GM20431 (cell line): ENCODE data around the gene PTPRN2.
"Not testable (repeated sequence)": the region's sequence is repeated elsewhere in the genome, so short reads cannot be mapped to it uniquely, and the experiment has no call there.

Experiments used
- in situ Hi-C: fragments of 300-500 bp; cut with MseI, MboI; formaldehyde crosslinking; loops from one replicate; pipeline ENCODE4 v1.15.0; 2020; ENCODE audit warnings: low sequenced_read_pairs; ENCODE audit not compliant: unreplicated experiment

The PTPRN2 gene

GRCh38 chr7:158348039-158348438 lies 239.6 kb downstream of the PTPRN2 start:
- in situ Hi-C loops: not testable (repeated sequence)

GRCh38 chr7:158345731-158346130 lies 241.9 kb downstream of the PTPRN2 start:
- in situ Hi-C loops: no loop called here

- in situ Hi-C loops: no loop called here
Measured at GRCh38 chr7:158344706-158345300, 242.8 kb downstream of the PTPRN2 start.

- in situ Hi-C loops: no loop called here
Measured at GRCh38 chr7:158343936-158344455, 243.6 kb downstream of the PTPRN2 start.

- in situ Hi-C loops: no loop called here
Measured at GRCh38 chr7:158343526-158343925, 244.1 kb downstream of the PTPRN2 start.

- in situ Hi-C loops: not testable (repeated sequence)
Measured at GRCh38 chr7:158341097-158341496, 246.5 kb downstream of the PTPRN2 start.

GRCh38 chr7:158336952-158337351 lies 250.7 kb downstream of the PTPRN2 start:
- in situ Hi-C loops: not testable (repeated sequence)

GRCh38 chr7:158332516-158332915 lies 255.1 kb downstream of the PTPRN2 start:
- in situ Hi-C loops: not testable (repeated sequence)

GRCh38 chr7:158331826-158332450 lies 255.7 kb downstream of the PTPRN2 start:
- in situ Hi-C loops: not testable (repeated sequence)

- in situ Hi-C loops: no loop called here
Measured at GRCh38 chr7:158329686-158330085, 257.9 kb downstream of the PTPRN2 start.

GRCh38 chr7:158329014-158329610 lies 258.5 kb downstream of the PTPRN2 start:
- in situ Hi-C loops: no loop called here

GRCh38 chr7:158328376-158329013 lies 259.1 kb downstream of the PTPRN2 start:
- in situ Hi-C loops: no loop called here

- in situ Hi-C loops: no loop called here
Measured at GRCh38 chr7:158327571-158328180, 259.9 kb downstream of the PTPRN2 start.

GRCh38 chr7:158327012-158327411 lies 260.6 kb downstream of the PTPRN2 start:
- in situ Hi-C loops: no loop called here

GRCh38 chr7:158325530-158326381 lies 261.9 kb downstream of the PTPRN2 start:
- in situ Hi-C loops: no loop called here

- in situ Hi-C loops: no loop called here
Measured at GRCh38 chr7:158324397-158325360, 262.9 kb downstream of the PTPRN2 start.

GRCh38 chr7:158323741-158324396 lies 263.8 kb downstream of the PTPRN2 start:
- in situ Hi-C loops: no loop called here
